Fibroblast of the conjunctiva (primary cell): ENCODE results near the gene BLNK.

Experiments used
- DNase-seq: peaks from one replicate; pipeline ENCODE4 v3.0.0-alpha.2; 2010; ENCODE audit warnings: low read depth

BLNK gene

GRCh38 chr10:96288151-96288621, 16.8 kb upstream of the BLNK start:
- no peak for DNase-seq

GRCh38 chr10:96287392-96288105, 16.2 kb upstream of the BLNK start:
- DNase-seq: no peak

GRCh38 chr10:96285331-96285752, 14.0 kb upstream of the BLNK start:
- DNase-seq: no peak

GRCh38 chr10:96283756-96284155, 12.4 kb upstream of the BLNK start:
- DNase-seq: no peak

GRCh38 chr10:96283351-96283750, 12.0 kb upstream of the BLNK start:
- DNase-seq: no peak

GRCh38 chr10:96281444-96282029, 10.2 kb upstream of the BLNK start:
- DNase-seq: no peak

GRCh38 chr10:96280859-96281258, 9.5 kb upstream of the BLNK start:
- no peak for DNase-seq

GRCh38 chr10:96279191-96279641, 7.8 kb upstream of the BLNK start:
- no peak for DNase-seq

GRCh38 chr10:96276831-96277230, 5.5 kb upstream of the BLNK start:
- DNase-seq: no peak

GRCh38 chr10:96276426-96276825, 5.1 kb upstream of the BLNK start:
- no peak for DNase-seq

- DNase-seq: no peak
Observed at GRCh38 chr10:96275685-96276418, 4.5 kb upstream of the BLNK start.

- DNase-seq: no peak
Observed at GRCh38 chr10:96272316-96273280, 1.2 kb upstream of the BLNK start.

GRCh38 chr10:96270571-96270970, 798 bp downstream of the BLNK start:
- no peak for DNase-seq

- DNase-seq: no peak
Observed at GRCh38 chr10:96269438-96270300, 1.7 kb downstream of the BLNK start.

GRCh38 chr10:96268341-96268909, 2.9 kb downstream of the BLNK start:
- DNase-seq: no peak

GRCh38 chr10:96267234-96267705, 4.1 kb downstream of the BLNK start:
- DNase-seq: no peak

GRCh38 chr10:96266118-96266770, 5.1 kb downstream of the BLNK start:
- no peak for DNase-seq

- no peak for DNase-seq
Observed at GRCh38 chr10:96264938-96265337, 6.4 kb downstream of the BLNK start.

- DNase-seq: no peak
Observed at GRCh38 chr10:96263669-96264068, 7.7 kb downstream of the BLNK start.

GRCh38 chr10:96263176-96263575, 8.2 kb downstream of the BLNK start:
- no peak for DNase-seq
